T-helper 2 cell treated with Interferon-gamma antibody and Interleukin-4, amounts not matched to agents 5 μg/mL and 100 μg/mL, for 36 hours (primary cell): ENCODE measurements around the gene MRRF.

Experiments used
- DNase-seq: peaks from one replicate; pipeline ENCODE4 v3.0.0; 2021; ENCODE audit warnings: low spot score
- H3K27ac Mint-ChIP-seq: one replicate; pipeline ENCODE4 v1.8.0; 2021; ENCODE audit warnings: mild to moderate bottlenecking, mixed read lengths
- H3K27me3 Mint-ChIP-seq: one replicate; pipeline ENCODE4 v1.8.0; 2021; ENCODE audit warnings: low read depth, mixed read lengths
- H3K36me3 Mint-ChIP-seq: one replicate; pipeline ENCODE4 v1.8.0; 2021; ENCODE audit warnings: low read depth, mixed read lengths
- H3K4me1 Mint-ChIP-seq: one replicate; pipeline ENCODE4 v1.8.0; 2021; ENCODE audit warnings: low read depth, mixed read lengths
- H3K4me3 Mint-ChIP-seq: one replicate; pipeline ENCODE4 v1.8.0; 2022; ENCODE audit warnings: mild to moderate bottlenecking, moderate library complexity, mixed read lengths
- H3K9me3 Mint-ChIP-seq: one replicate; pipeline ENCODE4 v1.8.0; 2021; ENCODE audit warnings: mixed read lengths

MRRF gene

DNA sequence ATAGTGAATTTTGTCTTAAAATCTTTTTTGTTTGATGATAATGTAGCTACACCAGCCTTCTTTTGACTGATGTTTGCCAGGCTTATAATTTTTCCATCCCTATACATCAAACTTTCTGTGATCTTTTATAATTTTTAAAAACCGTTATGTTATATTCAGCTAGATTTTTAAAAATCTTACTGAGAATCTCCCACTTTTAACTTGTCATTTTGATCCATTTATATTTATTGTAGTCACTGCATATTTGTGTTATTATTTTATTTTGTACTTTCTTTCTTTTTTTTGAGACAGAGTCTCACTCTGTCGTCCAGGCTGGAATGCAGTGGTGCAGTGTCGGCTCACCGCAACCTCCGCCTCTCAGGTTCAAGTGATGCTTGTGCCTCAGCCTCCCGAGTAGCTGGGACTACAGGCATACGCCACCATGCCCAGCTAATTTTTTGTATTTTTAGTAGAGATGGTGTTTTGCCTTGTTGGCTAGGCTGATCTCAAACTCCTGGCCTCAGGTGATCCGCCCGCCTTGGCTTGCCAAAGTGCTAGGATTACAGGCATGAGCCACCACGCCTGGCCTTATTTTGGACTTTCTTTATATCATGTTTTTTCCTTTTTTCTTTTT lies 12.7 kb downstream of the MRRF start:
- DNase-seq, result no peak
- Mint-ChIP-seq H3K4me3 (no peak overlapping the region), H3K36me3 (peaks cover 68% of the 10 kb centered on the region), H3K4me1 (no peaks in the 10 kb centered on the region), H3K27ac (no peak overlapping the region), H3K9me3 (peaks cover 14% of the 10 kb centered on the region), H3K27me3 (no peaks in the 10 kb centered on the region)

DNA sequence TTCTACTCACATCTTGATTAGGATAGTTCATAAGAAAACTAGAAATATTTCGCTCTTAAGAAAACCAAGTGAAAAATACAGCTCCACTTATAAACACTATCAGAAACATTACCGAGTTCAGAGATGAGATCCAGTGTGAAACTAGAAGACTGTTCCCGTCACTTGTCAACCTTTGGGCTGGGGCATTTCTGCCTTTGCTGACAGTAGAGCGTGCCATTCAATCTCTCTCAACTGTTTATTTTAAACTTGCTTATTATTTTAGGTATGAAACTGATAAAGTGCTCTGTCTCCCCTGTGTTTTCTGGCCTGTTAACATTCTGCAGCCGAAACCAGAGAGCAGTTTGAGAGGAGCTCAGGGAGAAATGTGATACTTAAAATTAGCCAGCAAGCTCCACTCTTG lies 16.7 kb downstream of the MRRF start:
- H3K27me3 Mint-ChIP-seq, result no peaks in the 10 kb centered on the region

DNA sequence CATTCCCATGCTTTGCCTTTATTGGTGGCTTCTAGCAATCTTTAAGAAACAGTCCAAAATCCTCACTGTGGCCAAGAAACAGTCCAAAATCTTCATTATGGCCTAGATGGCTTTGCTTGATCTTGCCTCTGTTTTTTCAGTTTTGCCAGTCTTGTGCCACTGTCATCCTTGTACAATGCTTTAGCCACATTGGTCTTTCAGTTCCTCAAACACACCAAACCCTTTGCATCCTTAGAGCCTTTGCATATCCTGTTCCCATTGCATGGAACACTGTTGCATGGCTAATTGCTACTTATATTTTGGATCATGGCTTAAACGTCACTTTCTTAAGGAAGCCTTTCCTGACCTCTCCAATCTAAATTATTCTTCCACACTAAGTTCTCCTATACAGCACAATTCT lies 22.1 kb downstream of the MRRF start:
- Mint-ChIP-seq H3K4me3 (no peak overlapping the region), H3K4me1 (no peaks in the 10 kb centered on the region), H3K36me3 (peaks cover 13% of the 10 kb centered on the region), H3K9me3 (no peaks in the 10 kb centered on the region), H3K27ac (no peak overlapping the region), H3K27me3 (no peaks in the 10 kb centered on the region)
- no peak for DNase-seq

More for the DNA sequence above, 16.7 kb downstream of the MRRF start:
- Mint-ChIP-seq H3K36me3 (peaks cover 43% of the 10 kb centered on the region), H3K9me3 (peaks cover 6% of the 10 kb centered on the region), H3K4me3 (no peak overlapping the region), H3K27ac (no peak overlapping the region), H3K4me1 (no peaks in the 10 kb centered on the region)
- no peak for DNase-seq

DNA sequence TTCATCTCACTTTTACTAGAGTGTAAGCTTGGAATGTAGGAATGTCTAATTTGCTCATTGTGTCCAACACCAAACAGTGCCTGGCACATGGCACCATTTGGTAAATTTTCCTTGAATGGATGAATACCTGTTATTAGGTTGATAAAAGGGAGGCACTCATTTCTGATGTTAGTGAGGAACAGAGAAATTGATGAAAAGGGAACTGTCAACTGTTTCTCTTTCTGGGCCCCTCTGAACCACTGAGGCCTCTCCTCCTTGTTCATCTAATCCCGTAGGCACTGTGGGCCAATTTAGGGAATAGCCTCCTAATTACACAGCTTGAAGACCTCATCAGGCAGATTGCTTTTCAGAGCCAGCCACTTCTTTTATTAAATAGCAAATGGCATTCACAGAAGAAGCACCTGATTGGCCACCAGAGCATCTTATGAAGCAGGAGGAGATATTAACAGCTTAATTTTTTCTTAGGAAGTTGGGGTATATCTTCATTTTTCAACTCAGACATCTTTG lies 22.6 kb downstream of the MRRF start:
- Mint-ChIP-seq H3K4me3 (no peak overlapping the region), H3K4me1 (no peaks in the 10 kb centered on the region), H3K36me3 (peaks cover 16% of the 10 kb centered on the region), H3K27ac (no peak overlapping the region), H3K9me3 (no peaks in the 10 kb centered on the region), H3K27me3 (no peaks in the 10 kb centered on the region)
- no peak for DNase-seq

DNA sequence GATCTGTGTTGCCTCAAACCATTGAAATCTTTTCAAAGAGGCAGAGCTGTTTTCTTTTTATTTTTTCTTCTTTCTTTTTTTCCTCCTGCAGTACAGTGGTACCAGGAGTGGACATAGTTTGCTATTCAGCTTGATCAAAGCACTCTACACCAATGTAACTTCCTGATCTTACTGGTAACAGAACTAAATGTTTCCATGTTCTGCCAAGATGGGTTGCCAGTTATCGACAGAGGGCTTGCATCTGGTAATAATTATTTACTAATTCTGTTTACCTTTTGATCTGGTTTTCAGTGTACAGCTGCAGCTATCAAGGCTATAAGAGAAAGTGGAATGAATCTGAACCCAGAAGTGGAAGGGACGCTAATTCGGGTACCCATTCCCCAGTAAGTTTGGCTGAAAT lies 26.8 kb downstream of the MRRF start:
- H3K4me1 Mint-ChIP-seq, result no peaks in the 10 kb centered on the region
- H3K27me3 Mint-ChIP-seq, result no peaks in the 10 kb centered on the region
- H3K36me3 Mint-ChIP-seq, result peaks cover 20% of the 10 kb centered on the region
- H3K9me3 Mint-ChIP-seq, result no peaks in the 10 kb centered on the region
- no peak for DNase-seq
- no peak overlapping the region for H3K27ac Mint-ChIP-seq
- H3K4me3 Mint-ChIP-seq, result no peak overlapping the region

DNA sequence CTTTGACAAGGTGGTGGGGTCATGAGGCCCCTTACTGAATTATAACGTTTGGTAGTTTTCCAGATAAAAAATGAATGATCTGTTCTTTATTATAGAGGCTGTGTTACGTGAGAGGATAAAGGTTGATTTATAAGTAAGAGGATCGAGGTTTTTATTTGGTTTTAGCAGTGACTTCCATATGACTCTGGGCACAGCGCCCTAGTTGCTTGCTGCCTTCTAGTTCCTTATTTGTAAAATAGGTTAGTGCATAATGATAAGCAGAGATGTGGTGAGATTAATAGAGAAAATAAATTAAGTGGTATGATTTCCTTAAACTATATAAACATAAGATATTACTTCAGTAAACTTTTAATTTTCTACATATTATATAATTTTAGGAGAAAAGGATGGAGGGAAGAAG lies 29.8 kb downstream of the MRRF start:
- Mint-ChIP-seq H3K27me3 (no peaks in the 10 kb centered on the region), H3K36me3 (peaks cover 25% of the 10 kb centered on the region), H3K4me1 (no peaks in the 10 kb centered on the region), H3K27ac (no peak overlapping the region), H3K9me3 (no peaks in the 10 kb centered on the region), H3K4me3 (no peak overlapping the region)
- DNase-seq, result no peak

DNA sequence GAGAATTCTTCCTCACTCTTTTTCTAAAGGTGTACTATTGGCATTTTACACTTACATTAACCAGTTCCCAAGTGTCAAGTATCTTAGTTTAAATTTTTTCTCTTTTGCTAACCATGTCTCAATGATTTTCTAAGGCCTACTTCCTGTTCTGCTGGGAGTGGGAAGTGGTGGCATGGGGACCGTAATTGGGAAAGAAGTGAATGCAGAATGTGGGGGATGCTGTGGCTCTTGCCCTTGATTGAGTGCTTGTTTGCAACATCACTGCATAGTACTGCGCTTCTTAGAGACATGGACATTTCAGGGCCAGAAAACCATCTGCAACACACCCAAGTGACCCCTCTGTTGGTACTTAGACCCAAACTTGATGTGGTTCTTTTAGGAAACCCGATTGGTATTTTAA lies 32.8 kb downstream of the MRRF start:
- H3K4me1 Mint-ChIP-seq, result no peaks in the 10 kb centered on the region
- no peak overlapping the region for H3K27ac Mint-ChIP-seq
- no peak overlapping the region for H3K4me3 Mint-ChIP-seq
- DNase-seq, result no peak
- peaks cover 22% of the 10 kb centered on the region for H3K36me3 Mint-ChIP-seq
- H3K27me3 Mint-ChIP-seq, result no peaks in the 10 kb centered on the region
- H3K9me3 Mint-ChIP-seq, result no peaks in the 10 kb centered on the region

DNA sequence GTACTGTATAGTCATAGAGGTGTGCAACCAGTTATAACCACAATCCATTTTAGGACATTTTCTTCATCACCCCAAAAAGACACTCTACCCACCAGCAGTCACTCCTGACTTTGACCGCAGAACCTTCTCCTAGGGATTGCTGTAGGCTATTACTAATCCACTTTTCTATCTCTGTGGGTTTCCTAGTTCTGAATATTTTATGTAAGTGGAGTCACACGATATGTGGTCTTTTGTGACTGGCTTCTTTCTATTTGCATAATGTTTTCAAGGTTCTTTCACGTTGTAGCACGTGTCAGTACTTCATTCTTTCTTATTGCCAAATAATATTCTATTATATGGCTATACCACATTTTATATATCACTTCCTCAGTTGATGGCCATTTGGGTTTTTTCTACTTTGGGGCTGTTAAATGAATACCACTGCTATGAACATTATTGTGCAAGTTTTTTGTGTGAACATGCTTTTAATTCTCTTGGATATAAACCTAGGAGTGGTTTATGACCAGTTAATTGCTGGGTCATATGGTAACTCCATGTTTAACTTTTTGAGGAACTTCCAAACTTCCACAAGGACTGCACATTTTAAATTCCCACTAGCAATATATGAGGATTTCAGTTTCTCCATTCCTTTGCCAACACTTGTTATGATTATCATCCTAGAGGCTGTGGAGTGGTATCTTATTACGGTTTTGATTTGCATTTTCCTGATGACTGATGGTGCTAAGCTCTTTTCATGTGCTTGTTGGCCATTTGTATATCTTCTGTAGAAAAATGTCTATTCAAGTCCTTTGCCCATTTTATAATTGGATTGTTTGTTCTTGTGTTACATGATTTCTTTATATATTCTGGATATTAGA lies 37.8 kb downstream of the MRRF start:
- Mint-ChIP-seq H3K27ac (no peak overlapping the region), H3K27me3 (no peaks in the 10 kb centered on the region), H3K36me3 (peaks cover 15% of the 10 kb centered on the region), H3K9me3 (no peaks in the 10 kb centered on the region), H3K4me1 (peaks cover 3% of the 10 kb centered on the region), H3K4me3 (no peak overlapping the region)
- DNase-seq, result no peak

DNA sequence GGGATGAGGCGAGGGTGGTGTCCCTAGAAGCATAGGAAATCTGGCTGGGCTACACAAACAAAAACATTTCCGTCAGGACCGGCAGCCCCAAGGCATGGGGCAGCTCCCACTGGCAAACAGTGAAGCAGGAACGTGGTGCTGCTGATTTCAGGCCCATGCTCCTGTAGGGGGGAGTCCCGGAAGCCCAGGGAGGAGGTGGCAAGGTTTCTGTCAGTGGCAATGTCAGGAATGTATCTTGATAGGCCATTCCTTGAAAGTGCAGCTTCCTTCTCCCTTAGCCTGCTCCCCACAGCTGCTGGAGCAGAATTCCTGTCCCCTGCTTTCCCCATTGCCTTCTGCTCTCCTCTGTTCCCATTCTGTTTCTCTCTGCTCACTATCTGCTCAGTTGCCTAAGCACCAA lies 42.4 kb downstream of the MRRF start:
- Mint-ChIP-seq H3K27me3 (no peaks in the 10 kb centered on the region), H3K4me1 (peaks cover 3% of the 10 kb centered on the region), H3K4me3 (no peak overlapping the region), H3K27ac (no peak overlapping the region), H3K9me3 (no peaks in the 10 kb centered on the region), H3K36me3 (peaks cover 13% of the 10 kb centered on the region)
- no peak for DNase-seq

DNA sequence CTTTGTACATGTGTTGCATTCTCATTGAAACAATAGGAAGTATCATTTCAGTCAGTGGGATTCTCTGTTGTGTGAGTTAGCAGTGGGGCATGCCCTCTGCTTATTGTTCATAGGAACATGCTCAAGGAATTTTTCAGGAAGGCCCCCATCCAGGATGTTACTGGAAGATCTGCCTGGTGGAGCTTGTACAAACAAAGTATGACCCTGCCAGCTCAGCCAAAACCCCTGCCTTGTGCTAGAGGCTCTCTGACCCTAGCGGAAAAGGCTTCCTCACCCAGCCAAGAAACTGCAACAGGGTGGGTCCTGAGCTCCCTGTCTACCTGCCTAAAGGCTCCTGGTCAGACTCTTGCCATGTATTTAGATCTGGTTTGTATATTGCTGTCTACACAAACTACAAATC lies 43.2 kb downstream of the MRRF start:
- no peak overlapping the region for H3K4me3 Mint-ChIP-seq
- no peak overlapping the region for H3K27ac Mint-ChIP-seq
- peaks cover 3% of the 10 kb centered on the region for H3K4me1 Mint-ChIP-seq
- H3K27me3 Mint-ChIP-seq, result no peaks in the 10 kb centered on the region
- H3K36me3 Mint-ChIP-seq, result peaks cover 16% of the 10 kb centered on the region
- no peak for DNase-seq
- no peaks in the 10 kb centered on the region for H3K9me3 Mint-ChIP-seq

DNA sequence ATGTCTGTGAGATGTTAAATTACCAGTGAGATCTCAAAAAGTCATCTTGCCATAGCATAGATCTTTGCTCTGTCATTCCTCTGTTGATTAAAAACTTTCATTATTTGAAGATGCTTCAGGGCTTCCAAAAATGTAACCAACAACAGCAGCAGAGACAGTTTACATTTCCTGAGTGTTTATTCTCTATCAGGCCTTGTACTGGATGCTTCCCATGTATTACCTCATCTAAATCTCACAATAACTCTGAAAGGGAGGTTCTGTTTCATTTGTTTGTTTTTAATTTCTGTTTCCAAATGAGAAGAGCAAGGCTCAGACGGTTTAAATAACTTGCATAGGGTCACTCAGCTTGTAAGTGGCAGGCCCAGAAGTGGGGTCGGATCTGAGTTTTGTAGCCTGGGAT lies 45.2 kb downstream of the MRRF start:
- Mint-ChIP-seq H3K4me1 (no peaks in the 10 kb centered on the region), H3K9me3 (no peaks in the 10 kb centered on the region), H3K36me3 (peaks cover 33% of the 10 kb centered on the region), H3K27me3 (no peaks in the 10 kb centered on the region), H3K27ac (no peak overlapping the region), H3K4me3 (no peak overlapping the region)
- DNase-seq, result no peak

DNA sequence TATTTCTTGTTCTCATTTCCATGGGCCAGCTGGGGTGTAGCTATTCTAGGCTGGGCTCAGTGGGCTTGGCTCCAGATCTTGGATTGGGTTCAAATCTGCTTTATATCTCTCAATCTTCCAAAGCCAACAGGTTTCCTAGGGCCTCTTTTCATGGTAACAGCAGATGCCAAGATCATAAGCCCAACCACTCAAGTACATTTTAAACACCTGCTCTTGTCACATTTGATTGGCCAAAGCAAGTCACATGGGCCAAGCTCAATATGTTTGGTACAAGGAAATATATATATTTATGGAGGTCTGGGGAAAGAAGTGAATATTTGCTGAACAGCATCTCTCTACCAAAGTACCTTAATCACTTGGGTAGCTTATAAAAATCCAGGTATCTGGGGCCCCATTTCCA lies 49.5 kb downstream of the MRRF start:
- Mint-ChIP-seq H3K27me3 (no peaks in the 10 kb centered on the region), H3K9me3 (no peaks in the 10 kb centered on the region), H3K4me1 (no peaks in the 10 kb centered on the region), H3K27ac (no peak overlapping the region), H3K36me3 (peaks cover 19% of the 10 kb centered on the region), H3K4me3 (no peak overlapping the region)
- DNase-seq, result no peak

DNA sequence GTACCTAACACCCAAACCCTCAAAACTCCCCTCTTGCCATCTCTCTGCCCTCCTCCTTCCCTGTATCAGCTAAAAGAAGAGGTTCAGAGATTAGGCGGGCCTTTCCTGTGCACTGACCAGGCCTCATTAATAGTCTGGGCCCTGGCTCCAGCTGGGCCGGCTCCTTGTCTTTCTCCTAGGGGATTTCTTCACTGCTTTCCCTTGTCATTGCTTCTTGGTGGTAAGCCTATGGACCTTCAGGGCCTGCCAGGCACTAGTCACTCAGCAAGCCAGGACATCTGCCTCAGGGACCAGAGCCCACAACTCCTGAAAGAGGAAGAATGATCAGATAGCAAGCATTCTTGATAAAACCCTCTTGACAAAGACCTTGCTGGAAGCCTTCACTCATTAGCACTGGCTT lies 50.9 kb downstream of the MRRF start:
- Mint-ChIP-seq H3K27ac (no peak overlapping the region), H3K4me3 (no peak overlapping the region), H3K9me3 (no peaks in the 10 kb centered on the region), H3K27me3 (no peaks in the 10 kb centered on the region), H3K4me1 (peaks cover 2% of the 10 kb centered on the region), H3K36me3 (peaks cover 20% of the 10 kb centered on the region)
- DNase-seq, result no peak

DNA sequence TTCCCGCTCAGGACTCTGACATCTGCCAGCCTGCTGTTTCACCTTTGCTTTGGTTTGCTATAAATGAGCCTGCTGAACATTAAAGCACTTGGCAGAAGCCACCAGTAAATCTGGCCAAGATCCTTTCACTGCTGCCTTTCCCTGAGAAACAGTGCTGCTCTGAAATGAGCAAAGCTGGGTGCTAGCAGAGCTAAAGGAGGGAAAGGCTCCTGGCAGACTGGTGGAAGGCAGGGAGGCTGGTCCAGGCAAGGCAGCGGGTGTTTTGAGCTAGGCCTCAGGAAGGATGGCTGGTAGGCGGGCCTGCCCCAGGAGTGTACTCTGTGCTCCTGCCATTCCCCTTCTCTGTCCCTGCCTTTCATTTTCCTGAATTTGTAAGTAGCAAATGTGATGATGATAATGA lies 53.6 kb downstream of the MRRF start:
- Mint-ChIP-seq H3K9me3 (no peaks in the 10 kb centered on the region), H3K27ac (no peak overlapping the region), H3K36me3 (peaks cover 25% of the 10 kb centered on the region), H3K27me3 (no peaks in the 10 kb centered on the region), H3K4me1 (peaks cover 2% of the 10 kb centered on the region), H3K4me3 (no peak overlapping the region)
- DNase-seq, result no peak
